WTC11 (cell line): ENCODE results near the gene SSU72.

ENCODE experiments used
- CREM ChIP-seq: sonication (generic); formaldehyde crosslinking; IDR thresholded peaks from 2 replicates; pipeline ENCODE4 v1.8.1; 2022; ENCODE audit warnings: mild to moderate bottlenecking, missing genetic modification reagents, moderate library complexity
- ELF4 ChIP-seq: sonication (generic); formaldehyde crosslinking; IDR thresholded peaks from 2 replicates; pipeline ENCODE4 v1.8.1; 2022; ENCODE audit warnings: low read depth, mild to moderate bottlenecking, moderate library complexity, missing genetic modification reagents
- FOXK1 ChIP-seq: sonication (generic); formaldehyde crosslinking; IDR thresholded peaks from 2 replicates; pipeline ENCODE4 v1.8.0; 2022; ENCODE audit warnings: mild to moderate bottlenecking, moderate library complexity, missing genetic modification reagents
- GABPB1 ChIP-seq: sonication (generic); formaldehyde crosslinking; IDR thresholded peaks from 2 replicates; pipeline ENCODE4 v1.8.1; 2023; ENCODE audit warnings: mild to moderate bottlenecking, missing genetic modification reagents
- PRRX2 ChIP-seq: fragments of 250-450 bp; sonication (Bioruptor Pico); IDR thresholded peaks from 2 replicates; pipeline ENCODE4 v1.8.0; 2021; ENCODE audit warnings: mild to moderate bottlenecking
- TEAD4 ChIP-seq: sonication (generic); formaldehyde crosslinking; IDR thresholded peaks from 2 replicates; pipeline ENCODE4 v1.8.0; 2022; ENCODE audit warnings: mild to moderate bottlenecking, missing genetic modification reagents
- TF ChIP-seq, protein P1 (sequence below): sonication (generic); formaldehyde crosslinking; IDR thresholded peaks from 2 replicates; pipeline ENCODE4 v1.8.0; 2023; ENCODE audit warnings: missing genetic modification reagents, mild to moderate bottlenecking, borderline replicate concordance
- TF ChIP-seq, protein P2 (sequence below): fragments of 200-600 bp; IDR thresholded peaks from 2 replicates; pipeline ENCODE4 v1.8.0; 2022; ENCODE audit warnings: antibody characterized with exemption

DNA sequence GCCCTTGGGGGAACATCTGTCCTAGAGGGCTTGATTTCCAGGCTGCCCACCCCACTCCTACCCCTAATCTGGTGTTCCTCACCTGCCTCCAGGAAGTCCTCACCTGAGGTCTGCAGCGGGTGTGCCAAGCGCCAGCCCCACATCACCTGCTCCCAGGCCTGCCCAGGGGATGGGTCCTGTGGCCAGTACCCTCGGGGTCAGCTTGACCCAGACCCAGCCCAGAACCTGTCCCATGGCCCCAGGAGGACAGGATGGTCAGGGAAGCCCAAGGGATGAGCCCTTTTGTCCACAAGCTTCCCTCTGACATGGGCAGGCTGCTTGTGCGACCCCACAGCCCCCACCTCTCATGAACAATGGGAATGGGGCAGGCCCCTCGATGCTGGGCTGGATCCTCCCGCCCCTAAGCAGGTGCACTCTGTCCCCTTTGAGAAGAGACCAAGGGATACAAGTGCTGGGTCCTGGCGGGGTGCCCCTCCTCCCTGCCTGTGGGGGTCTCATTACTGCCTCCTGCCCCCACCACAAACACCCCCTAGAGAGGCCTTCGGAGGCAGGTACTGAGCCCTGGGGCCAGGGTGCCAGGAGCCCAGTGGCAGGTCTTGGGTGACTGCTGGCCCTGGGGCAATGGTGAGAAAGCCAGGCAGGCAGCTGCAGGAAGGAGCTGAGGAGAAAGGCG is 43.9 kb upstream of the SSU72 start:
- TF ChIP-seq CREM (no peak), ELF4 (CRISPR knock-in tag) (no peak), FOXK1 (no peak), TEAD4 (CRISPR knock-in tag) (no peak), PRRX2 (CRISPR knock-in tag) (no peak), GABPB1 (CRISPR knock-in tag) (no peak)
- TF ChIP-seq, protein P1, sequence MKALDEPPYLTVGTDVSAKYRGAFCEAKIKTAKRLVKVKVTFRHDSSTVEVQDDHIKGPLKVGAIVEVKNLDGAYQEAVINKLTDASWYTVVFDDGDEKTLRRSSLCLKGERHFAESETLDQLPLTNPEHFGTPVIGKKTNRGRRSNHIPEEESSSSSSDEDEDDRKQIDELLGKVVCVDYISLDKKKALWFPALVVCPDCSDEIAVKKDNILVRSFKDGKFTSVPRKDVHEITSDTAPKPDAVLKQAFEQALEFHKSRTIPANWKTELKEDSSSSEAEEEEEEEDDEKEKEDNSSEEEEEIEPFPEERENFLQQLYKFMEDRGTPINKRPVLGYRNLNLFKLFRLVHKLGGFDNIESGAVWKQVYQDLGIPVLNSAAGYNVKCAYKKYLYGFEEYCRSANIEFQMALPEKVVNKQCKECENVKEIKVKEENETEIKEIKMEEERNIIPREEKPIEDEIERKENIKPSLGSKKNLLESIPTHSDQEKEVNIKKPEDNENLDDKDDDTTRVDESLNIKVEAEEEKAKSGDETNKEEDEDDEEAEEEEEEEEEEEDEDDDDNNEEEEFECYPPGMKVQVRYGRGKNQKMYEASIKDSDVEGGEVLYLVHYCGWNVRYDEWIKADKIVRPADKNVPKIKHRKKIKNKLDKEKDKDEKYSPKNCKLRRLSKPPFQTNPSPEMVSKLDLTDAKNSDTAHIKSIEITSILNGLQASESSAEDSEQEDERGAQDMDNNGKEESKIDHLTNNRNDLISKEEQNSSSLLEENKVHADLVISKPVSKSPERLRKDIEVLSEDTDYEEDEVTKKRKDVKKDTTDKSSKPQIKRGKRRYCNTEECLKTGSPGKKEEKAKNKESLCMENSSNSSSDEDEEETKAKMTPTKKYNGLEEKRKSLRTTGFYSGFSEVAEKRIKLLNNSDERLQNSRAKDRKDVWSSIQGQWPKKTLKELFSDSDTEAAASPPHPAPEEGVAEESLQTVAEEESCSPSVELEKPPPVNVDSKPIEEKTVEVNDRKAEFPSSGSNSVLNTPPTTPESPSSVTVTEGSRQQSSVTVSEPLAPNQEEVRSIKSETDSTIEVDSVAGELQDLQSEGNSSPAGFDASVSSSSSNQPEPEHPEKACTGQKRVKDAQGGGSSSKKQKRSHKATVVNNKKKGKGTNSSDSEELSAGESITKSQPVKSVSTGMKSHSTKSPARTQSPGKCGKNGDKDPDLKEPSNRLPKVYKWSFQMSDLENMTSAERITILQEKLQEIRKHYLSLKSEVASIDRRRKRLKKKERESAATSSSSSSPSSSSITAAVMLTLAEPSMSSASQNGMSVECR (CRISPR knock-in tag) = no peak
- TF ChIP-seq, protein P2, sequence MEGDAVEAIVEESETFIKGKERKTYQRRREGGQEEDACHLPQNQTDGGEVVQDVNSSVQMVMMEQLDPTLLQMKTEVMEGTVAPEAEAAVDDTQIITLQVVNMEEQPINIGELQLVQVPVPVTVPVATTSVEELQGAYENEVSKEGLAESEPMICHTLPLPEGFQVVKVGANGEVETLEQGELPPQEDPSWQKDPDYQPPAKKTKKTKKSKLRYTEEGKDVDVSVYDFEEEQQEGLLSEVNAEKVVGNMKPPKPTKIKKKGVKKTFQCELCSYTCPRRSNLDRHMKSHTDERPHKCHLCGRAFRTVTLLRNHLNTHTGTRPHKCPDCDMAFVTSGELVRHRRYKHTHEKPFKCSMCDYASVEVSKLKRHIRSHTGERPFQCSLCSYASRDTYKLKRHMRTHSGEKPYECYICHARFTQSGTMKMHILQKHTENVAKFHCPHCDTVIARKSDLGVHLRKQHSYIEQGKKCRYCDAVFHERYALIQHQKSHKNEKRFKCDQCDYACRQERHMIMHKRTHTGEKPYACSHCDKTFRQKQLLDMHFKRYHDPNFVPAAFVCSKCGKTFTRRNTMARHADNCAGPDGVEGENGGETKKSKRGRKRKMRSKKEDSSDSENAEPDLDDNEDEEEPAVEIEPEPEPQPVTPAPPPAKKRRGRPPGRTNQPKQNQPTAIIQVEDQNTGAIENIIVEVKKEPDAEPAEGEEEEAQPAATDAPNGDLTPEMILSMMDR = no peak
